LNCaP clone FGC (cell line): ENCODE measurements around the gene DLL4.

Experiments
- DNase-seq: peaks from one replicate; pipeline ENCODE4 v3.0.0-alpha.2; 2011; ENCODE audit warnings: low read depth
- H3K4me3 ChIP-seq: 2 replicates; pipeline ENCODE4 v1.5.1; 2011; ENCODE audit warnings: mild to moderate bottlenecking, low read depth, low read length, control low read depth
- CTCF ChIP-seq: IDR thresholded peaks from 2 replicates; pipeline ENCODE4 v1.5.1; 2012; ENCODE audit warnings: mild to moderate bottlenecking; ENCODE audit not compliant: control insufficient read depth, insufficient read depth; ENCODE audit errors: extremely low read depth

The DLL4 gene

DNA sequence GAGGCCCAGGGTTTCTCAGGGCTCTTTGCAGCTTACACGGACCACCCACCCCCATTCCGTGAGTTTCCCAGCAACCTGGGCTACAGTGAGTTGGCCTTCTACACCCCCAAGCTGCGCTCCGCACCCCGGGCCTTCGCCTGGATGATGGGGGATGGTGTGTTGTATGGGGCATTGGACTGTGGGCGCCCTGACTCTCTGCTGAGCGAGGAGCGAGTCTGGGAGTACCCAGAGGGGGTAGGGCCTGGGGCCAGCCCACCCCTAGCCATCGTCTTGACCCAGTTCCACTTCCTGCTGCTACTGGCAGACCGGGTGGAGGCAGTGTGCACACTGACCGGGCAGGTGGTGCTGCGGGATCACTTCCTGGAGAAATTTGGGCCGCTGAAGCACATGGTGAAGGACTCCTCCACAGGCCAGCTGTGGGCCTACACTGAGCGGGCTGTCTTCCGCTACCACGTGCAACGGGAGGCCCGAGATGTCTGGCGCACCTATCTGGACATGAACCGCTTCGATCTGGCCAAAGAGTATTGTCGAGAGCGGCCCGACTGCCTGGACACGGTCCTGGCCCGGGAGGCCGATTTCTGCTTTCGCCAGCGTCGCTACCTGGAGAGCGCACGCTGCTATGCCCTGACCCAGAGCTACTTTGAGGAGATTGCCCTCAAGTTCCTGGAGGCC lies 29.5 kb upstream of the DLL4 start:
- no peak for DNase-seq
- no peak overlapping the region for H3K4me3 ChIP-seq
- TF ChIP-seq CTCF: no peak

DNA sequence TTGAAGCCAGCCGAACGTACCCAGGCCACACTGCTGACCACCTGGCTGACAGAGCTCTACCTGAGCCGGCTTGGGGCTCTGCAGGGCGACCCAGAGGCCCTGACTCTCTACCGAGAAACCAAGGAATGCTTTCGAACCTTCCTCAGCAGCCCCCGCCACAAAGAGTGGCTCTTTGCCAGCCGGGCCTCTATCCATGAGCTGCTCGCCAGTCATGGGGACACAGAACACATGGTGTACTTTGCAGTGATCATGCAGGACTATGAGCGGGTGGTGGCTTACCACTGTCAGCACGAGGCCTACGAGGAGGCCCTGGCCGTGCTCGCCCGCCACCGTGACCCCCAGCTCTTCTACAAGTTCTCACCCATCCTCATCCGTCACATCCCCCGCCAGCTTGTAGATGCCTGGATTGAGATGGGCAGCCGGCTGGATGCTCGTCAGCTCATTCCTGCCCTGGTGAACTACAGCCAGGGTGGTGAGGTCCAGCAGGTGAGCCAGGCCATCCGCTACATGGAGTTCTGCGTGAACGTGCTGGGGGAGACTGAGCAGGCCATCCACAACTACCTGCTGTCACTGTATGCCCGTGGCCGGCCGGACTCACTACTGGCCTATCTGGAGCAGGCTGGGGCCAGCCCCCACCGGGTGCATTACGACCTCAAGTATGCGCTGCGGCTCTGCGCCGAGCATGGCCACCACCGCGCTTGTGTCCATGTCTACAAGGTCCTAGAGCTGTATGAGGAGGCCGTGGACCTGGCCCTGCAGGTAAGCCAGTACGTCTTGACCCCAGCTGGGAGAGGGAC lies 28.7 kb upstream of the DLL4 start:
- H3K4me3 ChIP-seq: no peak overlapping the region
- DNase-seq: no peak
- TF ChIP-seq CTCF: no peak

- H3K4me3 ChIP-seq: no peak overlapping the region
- DNase-seq: no peak
- TF ChIP-seq CTCF: no peak
These were observed 28.1 kb upstream of the DLL4 start for GRCh38 chr15:40901053-40901443.

GRCh38 chr15:40902605-40903561 lies 26.3 kb upstream of the DLL4 start:
- no peak overlapping the region for H3K4me3 ChIP-seq
- DNase-seq: no peak
- TF ChIP-seq CTCF: no peak

- H3K4me3 ChIP-seq: no peak overlapping the region
- DNase-seq: no peak
- TF ChIP-seq CTCF: no peak
These were observed 24.5 kb upstream of the DLL4 start for GRCh38 chr15:40904552-40905201.
